ENCODE measurements around the gene SLC43A3. TPM values are rescaled to one million over a fixed set of nuclear protein-coding genes. Genes with fewer than 3 reads are reported as not detected.

The SLC43A3 gene
- total RNA-seq, 4 donors from 2014 or later: 26.6 to 90.4 (median 77.0) TPM

GRCh38 chr11:57462597-57462996 lies 35.7 kb upstream of the SLC43A3 start:
- Histone ChIP-seq H3K4me1 (peaks cover 28 to 38% (median 37%) of the 10 kb centered on the region in 4 donors), H3K27me3 (peaks cover 0 to 66% (median 29%) of the 10 kb centered on the region in 4 donors), H3K27ac (replicated peaks in 1 of 4) (no peak overlapping the region), H3K9me3 (no peaks in the 10 kb centered on the region), H3K36me3 (no peaks in the 10 kb centered on the region), H3K4me3 (no peak overlapping the region)
- no peak for DNase-seq (ENCODE audit: extremely low spot score)
- intact Hi-C loops (cut with DNase I): no loop called here
- 86% methylated on average over 3 of the region's 3 CpGs for WGBS
- TF ChIP-seq POLR2AphosphoS5 (IDR thresholded peaks at IDR 0.05): no peak
- no peak for TF ChIP-seq EP300 (IDR thresholded peaks at IDR 0.05)
- no peak for TF ChIP-seq POLR2A (IDR thresholded peaks at IDR 0.05; ENCODE audit: low read depth)
- no peak for TF ChIP-seq CTCF (IDR thresholded peaks at IDR 0.05)

DNA sequence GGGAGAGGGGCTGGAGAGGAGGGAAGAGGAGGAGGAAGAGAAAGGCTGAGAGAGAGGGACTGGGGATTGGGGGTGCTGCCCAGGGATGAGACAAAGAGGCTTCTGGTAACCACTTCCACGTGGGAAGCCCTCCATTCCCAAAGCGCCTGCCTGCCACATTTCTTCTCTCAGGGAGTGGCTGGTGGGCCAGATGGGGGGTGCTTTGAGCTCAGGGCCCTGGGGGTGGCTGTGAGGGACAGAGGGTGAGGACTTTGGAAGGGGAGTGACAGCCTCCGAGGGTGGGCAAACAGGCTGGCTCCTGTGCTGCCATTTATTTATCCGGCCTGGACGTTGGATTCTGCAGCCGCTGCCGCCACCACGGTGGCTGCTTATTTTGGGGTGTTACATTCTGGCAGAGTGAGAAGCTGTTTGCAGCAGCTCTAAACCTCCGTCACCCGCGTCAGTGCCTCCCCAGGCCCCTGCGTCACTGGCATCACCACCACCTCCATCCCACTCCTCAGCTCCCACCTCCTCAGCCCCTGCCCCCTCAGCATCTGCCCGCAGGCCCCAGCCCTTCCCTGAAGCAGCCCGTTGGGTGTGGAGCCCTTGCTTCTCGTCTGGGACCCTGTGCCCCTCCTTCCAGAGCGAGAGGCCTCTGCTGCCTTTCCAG lies 35.0 kb upstream of the SLC43A3 start:
- no peak overlapping the region for H3K4me3 ChIP-seq
- DNase-seq (ENCODE audit: extremely low spot score): no peak
- H3K27ac ChIP-seq (replicated peaks in 1 of 4): no peak overlapping the region
- WGBS: 76% methylated on average over 13 of the region's 16 CpGs
- H3K36me3 ChIP-seq: no peaks in the 10 kb centered on the region
- intact Hi-C loops (cut with DNase I): no loop called here
- peaks cover 34 to 44% (median 43%) of the 10 kb centered on the region in 4 donors for H3K4me1 ChIP-seq
- H3K9me3 ChIP-seq: no peaks in the 10 kb centered on the region
- peaks cover 0 to 70% (median 29%) of the 10 kb centered on the region in 4 donors for H3K27me3 ChIP-seq
- TF ChIP-seq CTCF (IDR thresholded peaks at IDR 0.05): no peak
- no peak for TF ChIP-seq EP300 (IDR thresholded peaks at IDR 0.05)

- H3K9me3 ChIP-seq: no peaks in the 10 kb centered on the region
- intact Hi-C loops (cut with DNase I): no loop called here
- H3K27me3 ChIP-seq: peaks cover 0 to 78% (median 29%) of the 10 kb centered on the region in 4 donors
- TF ChIP-seq EP300 (IDR thresholded peaks at IDR 0.05): no peak
- TF ChIP-seq POLR2A (IDR thresholded peaks at IDR 0.05; ENCODE audit: low read depth): no peak
- TF ChIP-seq POLR2AphosphoS5 (IDR thresholded peaks at IDR 0.05): no peak
- TF ChIP-seq CTCF (IDR thresholded peaks at IDR 0.05): no peak
- H3K36me3 ChIP-seq: no peaks in the 10 kb centered on the region
- H3K4me1 ChIP-seq: peaks cover 35 to 45% (median 45%) of the 10 kb centered on the region in 4 donors
- DNase-seq (ENCODE audit: extremely low spot score): no peak
- no peak overlapping the region for H3K27ac ChIP-seq (replicated peaks in 1 of 4)
- 27% methylated on average over 11 of the region's 50 CpGs for WGBS
- peak overlapping the region; percentile 45 to 64 (median 50) for H3K4me3 ChIP-seq
These were observed 34.1 kb upstream of the SLC43A3 start for GRCh38 chr11:57460758-57461749.

DNA sequence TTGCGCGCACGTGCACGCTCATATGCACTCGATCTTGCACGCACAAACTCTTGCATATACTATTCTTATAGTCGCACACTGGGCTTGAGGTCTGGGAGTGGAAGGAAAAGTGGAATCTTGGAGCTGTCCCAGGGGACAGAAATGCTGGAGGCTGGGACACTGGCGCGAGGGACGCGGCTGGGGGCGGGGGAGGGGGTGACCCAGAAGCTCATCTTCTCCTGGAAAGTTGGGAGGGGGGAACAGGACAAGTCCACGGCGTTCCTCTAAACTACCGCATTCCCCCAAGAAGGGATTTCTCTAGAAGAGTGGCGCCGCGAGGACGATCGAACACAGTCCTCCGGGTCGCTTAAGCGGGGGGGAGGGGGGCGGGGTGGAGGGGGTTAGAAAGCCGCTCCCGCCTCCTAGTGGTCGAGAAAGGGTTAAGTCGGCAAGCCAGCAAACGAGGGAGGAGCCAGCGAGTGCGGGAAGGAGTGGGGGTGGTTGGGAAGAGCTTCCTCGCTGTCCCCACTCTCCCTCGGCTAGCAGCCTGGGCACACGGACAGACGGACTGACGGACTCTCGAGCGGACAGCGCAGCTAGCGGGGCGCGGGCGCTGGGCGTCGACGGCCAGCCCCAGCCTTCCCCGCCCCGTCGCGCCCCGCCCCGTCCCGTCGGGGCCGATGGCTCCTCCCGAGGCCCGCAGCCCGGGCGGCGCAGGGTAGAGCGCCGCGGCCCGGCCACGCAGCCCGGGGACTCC lies 33.3 kb upstream of the SLC43A3 start, which contains the start of gene RTN4RL2:
TSS of gene RTN4RL2 (plus strand) at position 507 of the 736 bp plus-strand sequence. CDS start 338 bp downstream, outside the sequence.
- Histone ChIP-seq H3K4me3 (peak within 1 kb of the TSS; percentile 45 to 64 (median 50)), H3K9me3 (no peaks in the 10 kb centered on the region), H3K4me1 (peaks cover 35 to 45% (median 45%) of the 10 kb centered on the region in 4 donors), H3K36me3 (no peaks in the 10 kb centered on the region), H3K27ac (replicated peaks in 1 of 4) (no peak within 1 kb of the TSS), H3K27me3 (peaks cover 0 to 82% (median 29%) of the 10 kb centered on the region in 4 donors)
- DNase-seq (ENCODE audit: extremely low spot score): no peak
- intact Hi-C loops (cut with DNase I): no loop called here
- WGBS: under 1% methylated on average over 22 of the region's 66 CpGs
- peak in 1 of 3 experiments; percentile 6 for TF ChIP-seq CTCF (IDR thresholded peaks at IDR 0.05)
- TF ChIP-seq POLR2AphosphoS5 (IDR thresholded peaks at IDR 0.05): no peak
- no peak for TF ChIP-seq POLR2A (IDR thresholded peaks at IDR 0.05; ENCODE audit: low read depth)
- no peak for TF ChIP-seq EP300 (IDR thresholded peaks at IDR 0.05)
